GM18909 (cell line): Measurements from ENCODE around the gene XPNPEP2.

Experiments
- ATAC-seq: cut with Tn5 transposase; IDR thresholded peaks from one replicate; pipeline ENCODE4 v1.9.1; 2021; ENCODE audit warnings: mild to moderate bottlenecking; ENCODE audit not compliant: unreplicated experiment, poor library complexity

Gene XPNPEP2

GRCh38 chrX:129738466-129739308, at the start of gene XPNPEP2:
Gene XPNPEP2 (plus strand): TSS chrX:129738979. CDS start chrX:129739214, 235 bp downstream.
- ATAC-seq: no peak

GRCh38 chrX:129689796-129690195, 49.0 kb upstream of the XPNPEP2 start:
- no peak for ATAC-seq

GRCh38 chrX:129690435-129690834, 48.3 kb upstream of the XPNPEP2 start:
- no peak for ATAC-seq

DNA sequence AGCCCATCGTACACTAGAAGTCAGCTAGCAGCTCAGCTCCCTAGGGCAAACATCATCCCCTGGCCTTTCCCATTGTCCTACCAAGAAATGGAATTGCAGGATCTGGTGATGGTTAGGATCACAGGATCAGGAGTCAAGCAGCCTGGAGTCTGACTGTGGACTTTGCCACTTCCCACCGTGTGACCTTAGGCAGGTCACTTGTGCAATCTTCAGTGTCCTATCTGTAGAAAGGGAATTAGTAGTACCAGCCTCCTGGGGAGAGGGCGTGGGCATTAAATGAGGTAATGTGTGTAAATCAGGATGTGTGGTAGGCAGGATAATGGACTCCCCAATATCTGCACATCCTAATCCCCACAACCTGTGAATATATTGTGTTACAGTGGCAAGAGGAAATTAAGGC, 45.4 kb upstream of the XPNPEP2 start:
- no peak for ATAC-seq

- ATAC-seq: no peak
Observed at GRCh38 chrX:129694805-129695204, 44.0 kb upstream of the XPNPEP2 start.

DNA sequence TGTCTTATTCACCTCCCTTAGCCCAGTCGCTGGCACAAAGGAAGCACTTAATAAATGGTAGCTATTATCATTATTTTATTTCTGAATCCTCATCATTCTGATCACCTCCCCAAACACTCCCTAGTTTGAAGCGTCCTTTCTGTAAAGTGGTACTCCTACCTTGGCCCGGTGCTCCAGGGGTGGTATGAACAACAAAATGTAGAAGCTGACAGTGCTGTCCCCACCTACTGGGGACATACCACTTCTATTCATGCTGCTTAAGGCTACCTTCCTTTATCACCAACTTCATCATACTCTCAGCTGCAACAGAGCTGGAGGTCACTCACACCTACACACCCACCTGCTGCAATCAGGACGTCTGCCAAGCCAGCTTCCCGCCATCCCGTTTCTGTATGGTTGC, 43.2 kb upstream of the XPNPEP2 start:
- no peak for ATAC-seq

DNA sequence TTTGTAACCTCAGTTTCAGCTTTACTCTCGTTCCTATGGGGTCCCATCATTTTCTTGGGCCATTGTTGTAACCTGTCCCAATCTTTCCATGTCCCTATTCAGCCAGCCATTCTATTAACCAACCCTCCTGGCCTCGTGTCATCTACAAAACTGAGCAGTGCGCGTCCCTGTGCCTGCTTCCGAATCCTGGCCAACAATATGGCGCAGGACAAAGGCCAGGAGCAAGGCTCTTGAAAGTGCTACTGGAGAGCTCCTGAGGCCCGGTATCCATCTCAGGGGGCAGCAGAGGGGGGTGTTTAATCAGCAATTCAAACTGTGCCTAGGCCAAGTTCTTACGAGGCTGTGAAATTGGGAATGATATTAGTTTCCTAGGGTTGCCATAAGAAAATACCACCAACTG, 42.8 kb upstream of the XPNPEP2 start:
- no peak for ATAC-seq

GRCh38 chrX:129696463-129697155, 42.2 kb upstream of the XPNPEP2 start:
- no peak for ATAC-seq

GRCh38 chrX:129697204-129697829, 41.5 kb upstream of the XPNPEP2 start:
- no peak for ATAC-seq

GRCh38 chrX:129698150-129698549, 40.6 kb upstream of the XPNPEP2 start:
- ATAC-seq: no peak

DNA sequence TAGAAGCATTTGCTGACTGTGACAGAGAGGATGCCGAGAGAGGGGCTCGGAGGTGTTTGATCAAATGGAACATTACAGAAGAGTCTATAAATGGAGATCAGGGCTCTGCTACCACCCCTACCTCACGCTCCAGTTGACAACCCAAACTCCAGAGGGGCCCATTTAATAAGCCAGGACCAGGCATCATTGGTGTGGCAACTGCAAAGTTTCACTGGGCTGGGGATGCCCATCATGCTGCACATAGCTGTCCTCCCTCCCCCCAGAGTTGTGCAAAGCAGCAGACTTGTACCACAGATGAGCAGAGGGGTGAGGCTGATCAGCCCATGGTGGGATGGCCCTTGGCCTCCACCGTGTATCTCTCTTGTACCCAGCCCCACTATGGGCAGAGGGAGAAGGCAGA, 38.2 kb upstream of the XPNPEP2 start:
- no peak for ATAC-seq

DNA sequence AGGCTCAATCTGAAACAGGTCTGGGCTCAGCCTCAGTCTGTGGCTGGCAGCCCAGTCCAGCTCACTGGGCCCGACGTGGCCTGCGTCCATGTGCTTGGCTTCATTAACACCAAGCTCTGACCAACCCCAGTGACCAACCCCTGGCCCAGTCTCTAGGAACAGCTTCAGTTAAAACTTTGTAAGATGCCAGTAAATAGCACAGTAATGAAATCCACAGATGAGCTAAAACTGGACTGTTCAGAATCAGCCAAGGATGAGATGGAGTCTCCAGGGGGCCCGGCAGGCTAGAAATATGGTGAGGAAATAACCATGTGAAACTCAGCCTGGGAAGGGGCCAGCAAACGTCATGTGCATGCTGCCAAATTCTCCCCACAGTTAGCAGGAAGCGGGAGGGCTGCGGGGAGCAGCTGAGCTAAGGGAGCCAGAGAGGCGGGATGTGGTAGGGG, 37.1 kb upstream of the XPNPEP2 start:
- ATAC-seq: no peak

GRCh38 chrX:129704491-129704890, 34.3 kb upstream of the XPNPEP2 start:
- ATAC-seq: no peak

- ATAC-seq: no peak
Observed at GRCh38 chrX:129705377-129705925, 33.3 kb upstream of the XPNPEP2 start.

DNA sequence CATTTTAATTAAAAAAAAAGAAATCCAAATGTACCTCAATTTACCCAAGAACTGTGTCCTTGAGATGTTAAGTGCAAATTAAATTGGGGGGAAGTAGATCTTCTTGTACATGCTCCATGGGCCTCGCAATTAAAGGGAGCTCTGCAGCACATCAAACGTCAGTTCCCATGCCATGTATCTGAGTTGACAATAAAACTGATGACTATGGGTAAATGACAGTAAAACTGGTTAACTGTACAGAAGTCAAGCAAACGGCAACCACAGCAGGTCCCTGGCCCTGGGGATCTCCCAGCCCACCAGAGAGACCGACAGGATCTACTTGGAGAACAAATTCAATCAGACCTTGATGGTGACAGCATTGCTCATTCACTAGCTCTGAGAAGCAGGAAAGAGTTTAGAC, 32.8 kb upstream of the XPNPEP2 start:
- no peak for ATAC-seq

GRCh38 chrX:129706400-129707072, 32.2 kb upstream of the XPNPEP2 start:
- ATAC-seq: no peak

DNA sequence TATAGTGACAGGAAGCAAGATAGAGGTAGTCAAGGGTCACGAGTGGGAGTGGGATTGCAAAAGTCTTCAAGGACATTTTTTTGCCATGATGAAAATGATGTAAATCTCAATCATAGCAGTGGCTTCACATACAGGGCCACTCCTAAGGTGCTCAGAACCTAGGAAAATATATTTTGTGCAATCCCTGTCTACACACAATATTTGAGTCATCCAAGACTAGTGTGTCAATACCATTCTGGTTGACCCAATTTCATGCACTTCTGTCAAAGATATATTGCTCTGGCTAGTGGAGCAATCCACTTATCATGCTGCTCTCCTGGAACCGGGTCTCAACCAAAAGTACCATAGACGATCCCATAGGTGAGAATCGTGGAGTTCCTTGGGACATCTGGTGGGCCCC, 24.2 kb upstream of the XPNPEP2 start:
- no peak for ATAC-seq

- ATAC-seq: no peak
Observed at GRCh38 chrX:129716507-129716906, 22.3 kb upstream of the XPNPEP2 start.

- no peak for ATAC-seq
Observed at GRCh38 chrX:129717892-129718291, 20.9 kb upstream of the XPNPEP2 start.

- no peak for ATAC-seq
Observed at GRCh38 chrX:129718676-129719075, 20.1 kb upstream of the XPNPEP2 start.
